ENCODE measurements around the gene NSD1. TPM values are rescaled to one million over a fixed set of nuclear protein-coding genes. Genes with fewer than 3 reads are reported as not detected.

NSD1 gene
- total RNA-seq, 4 donors from 2014 or later = 24.0 to 39.5 (median 32.2) TPM

- peak within 1 kb of the TSS; percentile 62 to 87 (median 72) for H3K27ac ChIP-seq
- intact Hi-C loops (cut with DNase I) = loop anchor here (10.0 kb wide), 3 partner anchors 83 to 183 kb away; partner anchors contain the start of gene PDLIM7
Observed at GRCh38 chr5:177311723-177312648, 178.4 kb downstream of the NSD1 start, which contains the start of gene MXD3. MXD3 (minus strand) TSS chr5:177311898; CDS start chr5:177311830, 68 bp downstream.

GRCh38 chr5:177312649-177313181 is 179.1 kb downstream of the NSD1 start:
- 3 to 10% methylated on average over 11 to 15 of the region's 19 CpGs for WGBS, 2 donors
- no peak for TF ChIP-seq POLR2A (IDR thresholded peaks at IDR 0.05)
- TF ChIP-seq CTCF (IDR thresholded peaks at IDR 0.05) = peak in 2 of 6 experiments; percentile 7 to 19
- Histone ChIP-seq H3K36me3 (peaks cover 0 to 36% (median 0%) of the 10 kb centered on the region in 3 donors), H3K9me3 (no peaks in the 10 kb centered on the region), H3K27ac (peak overlapping the region in 3 of 4 donors; percentile 14 to 87 (median 37)), H3K4me3 (peak overlapping the region in 3 of 4 donors; percentile 11 to 71 (median 63)), H3K4me1 (peaks cover 27 to 51% (median 28%) of the 10 kb centered on the region in 3 donors), H3K27me3 (no peaks in the 10 kb centered on the region)
- DNase-seq = no peak
- intact Hi-C loops (cut with DNase I) = loop anchor here (10.0 kb wide), 3 partner anchors 82 to 182 kb away; partner anchors contain the start of gene PDLIM7

More at GRCh38 chr5:177311723-177312648, 178.4 kb downstream of the NSD1 start, which contains the start of gene MXD3:
- DNase-seq = peak; percentile 76
- Histone ChIP-seq H3K9me3 (no peaks in the 10 kb centered on the region), H3K4me1 (peaks cover 27 to 57% (median 28%) of the 10 kb centered on the region in 3 donors), H3K4me3 (peak within 1 kb of the TSS; percentile 40 to 71 (median 56)), H3K27me3 (no peaks in the 10 kb centered on the region), H3K36me3 (peaks cover 4 to 36% (median 5%) of the 10 kb centered on the region in 3 donors)
- 0 to 2% methylated on average over 5 to 11 of the region's 78 CpGs for WGBS, 2 donors
- TF ChIP-seq CTCF (IDR thresholded peaks at IDR 0.05) (no peak), POLR2A (IDR thresholded peaks at IDR 0.05) (peak in 1 of 4 donors; percentile 38)

- no peak for DNase-seq
- H3K4me3 ChIP-seq = no peak overlapping the region
- TF ChIP-seq POLR2A (IDR thresholded peaks at IDR 0.05) = no peak
- TF ChIP-seq CTCF (IDR thresholded peaks at IDR 0.05) = no peak
- H3K36me3 ChIP-seq = peaks cover 0 to 28% (median 0%) of the 10 kb centered on the region in 3 donors
- H3K4me1 ChIP-seq = peaks cover 27 to 55% (median 28%) of the 10 kb centered on the region in 3 donors
- H3K27me3 ChIP-seq = no peaks in the 10 kb centered on the region
- WGBS, 2 donors = 84 to 91% methylated on average over 9 of the region's 15 CpGs
- no peak overlapping the region for H3K27ac ChIP-seq
- H3K9me3 ChIP-seq = no peaks in the 10 kb centered on the region
- intact Hi-C loops (cut with DNase I) = loop anchor here (10.0 kb wide), 3 partner anchors 81 to 181 kb away; partner anchors contain the start of gene PDLIM7
Observed at GRCh38 chr5:177313561-177314259, 180.1 kb downstream of the NSD1 start.

GRCh38 chr5:177314376-177315342 is 181.1 kb downstream of the NSD1 start:
- Histone ChIP-seq H3K4me3 (no peak overlapping the region), H3K27me3 (no peaks in the 10 kb centered on the region), H3K36me3 (peaks cover 0 to 23% (median 0%) of the 10 kb centered on the region in 3 donors), H3K27ac (no peak overlapping the region), H3K4me1 (peaks cover 27 to 46% (median 28%) of the 10 kb centered on the region in 3 donors), H3K9me3 (no peaks in the 10 kb centered on the region)
- TF ChIP-seq CTCF (IDR thresholded peaks at IDR 0.05) (no peak), POLR2A (IDR thresholded peaks at IDR 0.05) (no peak)
- no peak for DNase-seq
- intact Hi-C loops (cut with DNase I) = loop anchor here (10.0 kb wide), 3 partner anchors 80 to 180 kb away; partner anchors contain the start of gene PDLIM7
- 86 to 90% methylated on average over 5 to 9 of the region's 18 CpGs for WGBS, 2 donors

Measured in esophagus squamous epithelium (tissue), 5 donors.